ENCODE measurements around the gene HSPA1L. TPM values are rescaled to one million over a fixed set of nuclear protein-coding genes. Genes with fewer than 3 reads are reported as not detected.
A peak's percentile ranks its signal among the peaks of the same experiment; 100 is the strongest.
"Not testable (repeated sequence)": the region's sequence is repeated elsewhere in the genome, so short reads cannot be mapped to it uniquely, and the experiment has no call there.

Gene HSPA1L
- total RNA-seq, 2 donors from 2014 or later = 1.2 to 1.5 TPM

GRCh38 chr6:31821301-31822035 lies 6.4 kb upstream of the HSPA1L start:
- Mint-ChIP-seq H3K27me3 (ENCODE audit: insufficient read depth) (peaks cover 3% of the 10 kb centered on the region), H3K27ac (peak overlapping the region; percentile 99), H3K36me3 (ENCODE audit: low read depth) (peaks cover 3% of the 10 kb centered on the region), H3K4me1 (peaks cover 46% of the 10 kb centered on the region), H3K9me3 (peaks cover 11% of the 10 kb centered on the region), H3K4me3 (peak overlapping the region; percentile 79)
- peak overlapping the region; percentile 64 for H3K9ac ChIP-seq (ENCODE audit: extremely low read depth, low read length, poor library complexity, severe bottlenecking)
- no peaks in the 10 kb centered on the region for H3K27me3 ChIP-seq (ENCODE audit: control insufficient read depth, insufficient read depth, low read length, poor library complexity, severe bottlenecking)
- no peaks in the 10 kb centered on the region for H3K4me1 ChIP-seq (ENCODE audit: control insufficient read depth, insufficient read depth, low read length)
- H3K27ac ChIP-seq (ENCODE audit: low read depth, low read length) = peak overlapping the region; percentile 55
- no peak for TF ChIP-seq CTCF (conservative IDR thresholded peaks at IDR 0.05)
- no peaks in the 10 kb centered on the region for H3K36me3 ChIP-seq (ENCODE audit: control insufficient read depth, insufficient read depth, low read length)
- 18 to 40% methylated on average over 12 to 39 of the region's 39 CpGs for WGBS, 2 experiments (ENCODE audit: insufficient coverage in 1 of 2, insufficient read length in 1 of 2)
- H3K4me3 ChIP-seq (ENCODE audit: low read length) = peak overlapping the region; percentile 83
- DNase-seq = peak; percentile 83
- no peaks in the 10 kb centered on the region for H3K9me3 ChIP-seq (ENCODE audit: control insufficient read depth, low read length)

- H3K4me1 Mint-ChIP-seq = peaks cover 40% of the 10 kb centered on the region
- not testable (repeated sequence) for H3K27me3 ChIP-seq (ENCODE audit: control insufficient read depth, insufficient read depth, low read length, poor library complexity, severe bottlenecking)
Observed at GRCh38 chr6:31820399-31820798, 5.3 kb upstream of the HSPA1L start.

GRCh38 chr6:31819871-31820299 lies 4.8 kb upstream of the HSPA1L start:
- H3K9ac ChIP-seq (ENCODE audit: extremely low read depth, low read length, poor library complexity, severe bottlenecking) = no peak overlapping the region
- Mint-ChIP-seq H3K4me3 (no peak overlapping the region), H3K27ac (no peak overlapping the region), H3K4me1 (peaks cover 36% of the 10 kb centered on the region), H3K9me3 (peaks cover 13% of the 10 kb centered on the region), H3K36me3 (ENCODE audit: low read depth) (peaks cover 3% of the 10 kb centered on the region), H3K27me3 (ENCODE audit: insufficient read depth) (peaks cover 3% of the 10 kb centered on the region)
- no peaks in the 10 kb centered on the region for H3K9me3 ChIP-seq (ENCODE audit: control insufficient read depth, low read length)
- no peak overlapping the region for H3K27ac ChIP-seq (ENCODE audit: low read depth, low read length)
- H3K4me3 ChIP-seq (ENCODE audit: low read length) = no peak overlapping the region
- no peaks in the 10 kb centered on the region for H3K27me3 ChIP-seq (ENCODE audit: control insufficient read depth, insufficient read depth, low read length, poor library complexity, severe bottlenecking)
- TF ChIP-seq CTCF (conservative IDR thresholded peaks at IDR 0.05) = no peak
- no peaks in the 10 kb centered on the region for H3K4me1 ChIP-seq (ENCODE audit: control insufficient read depth, insufficient read depth, low read length)
- DNase-seq = no peak
- H3K36me3 ChIP-seq (ENCODE audit: control insufficient read depth, insufficient read depth, low read length) = no peaks in the 10 kb centered on the region

More at GRCh38 chr6:31820399-31820798, 5.3 kb upstream of the HSPA1L start:
- H3K4me1 ChIP-seq (ENCODE audit: control insufficient read depth, insufficient read depth, low read length); DNase-seq; H3K36me3 ChIP-seq (ENCODE audit: control insufficient read depth, insufficient read depth, low read length); H3K27me3 Mint-ChIP-seq (ENCODE audit: insufficient read depth); H3K9me3 ChIP-seq (ENCODE audit: control insufficient read depth, low read length); H3K9ac ChIP-seq (ENCODE audit: extremely low read depth, low read length, poor library complexity, severe bottlenecking); H3K27ac ChIP-seq (ENCODE audit: low read depth, low read length); H3K36me3 Mint-ChIP-seq (ENCODE audit: low read depth); H3K4me3 ChIP-seq (ENCODE audit: low read length); H3K27ac Mint-ChIP-seq; H3K4me3 Mint-ChIP-seq: not testable (repeated sequence)
- WGBS, 2 experiments (ENCODE audit: insufficient coverage in 1 of 2, insufficient read length in 1 of 2) = 95% methylated on average over 4 to 10 of the region's 10 CpGs
- H3K9me3 Mint-ChIP-seq = peaks cover 13% of the 10 kb centered on the region

- not testable (repeated sequence) for H3K27me3 ChIP-seq (ENCODE audit: control insufficient read depth, insufficient read depth, low read length, poor library complexity, severe bottlenecking); H3K4me1 ChIP-seq (ENCODE audit: control insufficient read depth, insufficient read depth, low read length); H3K9me3 ChIP-seq (ENCODE audit: control insufficient read depth, low read length); H3K36me3 Mint-ChIP-seq (ENCODE audit: low read depth); H3K9ac ChIP-seq (ENCODE audit: extremely low read depth, low read length, poor library complexity, severe bottlenecking); H3K27me3 Mint-ChIP-seq (ENCODE audit: insufficient read depth); H3K27ac ChIP-seq (ENCODE audit: low read depth, low read length); H3K36me3 ChIP-seq (ENCODE audit: control insufficient read depth, insufficient read depth, low read length)
- Mint-ChIP-seq H3K9me3 (peaks cover 13% of the 10 kb centered on the region), H3K27ac (peak overlapping the region; percentile 76), H3K4me1 (peaks cover 36% of the 10 kb centered on the region), H3K4me3 (peak overlapping the region; percentile 57)
- peak overlapping the region; percentile 84 for H3K4me3 ChIP-seq (ENCODE audit: low read length)
- peak; percentile 65 for DNase-seq
- 88 to 100% methylated on average over 2 to 8 of the region's 8 CpGs for WGBS, 2 experiments (ENCODE audit: insufficient coverage in 1 of 2, insufficient read length in 1 of 2)
Observed at GRCh38 chr6:31817929-31818511, 2.9 kb upstream of the HSPA1L start.

- not testable (repeated sequence) for H3K9me3 ChIP-seq (ENCODE audit: control insufficient read depth, low read length); H3K27me3 Mint-ChIP-seq (ENCODE audit: insufficient read depth); H3K36me3 Mint-ChIP-seq (ENCODE audit: low read depth); H3K27me3 ChIP-seq (ENCODE audit: control insufficient read depth, insufficient read depth, low read length, poor library complexity, severe bottlenecking); H3K4me1 ChIP-seq (ENCODE audit: control insufficient read depth, insufficient read depth, low read length); H3K27ac ChIP-seq (ENCODE audit: low read depth, low read length); H3K36me3 ChIP-seq (ENCODE audit: control insufficient read depth, insufficient read depth, low read length); H3K9ac ChIP-seq (ENCODE audit: extremely low read depth, low read length, poor library complexity, severe bottlenecking); DNase-seq
- Mint-ChIP-seq H3K9me3 (peaks cover 13% of the 10 kb centered on the region), H3K4me1 (peaks cover 29% of the 10 kb centered on the region), H3K27ac (peak overlapping the region; percentile 76), H3K4me3 (peak overlapping the region; percentile 57)
- WGBS, 2 experiments (ENCODE audit: insufficient coverage in 1 of 2, insufficient read length in 1 of 2) = 90% methylated on average over 10 to 15 of the region's 37 CpGs
- H3K4me3 ChIP-seq (ENCODE audit: low read length) = peak overlapping the region; percentile 84
Observed at GRCh38 chr6:31817133-31817928, 2.2 kb upstream of the HSPA1L start.

Measured in endodermal cell (in vitro differentiated cells).